HEK293 (cell line): ENCODE measurements around the gene RSRC2.

Experiments used
- CTCF ChIA-PET: fragments of 350-600 bp; formaldehyde crosslinking; extraction: SDS; loops from one replicate; lab custom pipeline; 2021; ENCODE audit warnings: antibody characterized with exemption; lab: Yijun Ruan, JAX
- POLR2A ChIA-PET: fragments of 300-600 bp; formaldehyde crosslinking; extraction: SDS; loops from one replicate; lab custom pipeline; 2020; ENCODE audit warnings: antibody characterized with exemption, inconsistent platforms; lab: Yijun Ruan, JAX
- H3K27ac ChIP-seq: fragments of 200-500 bp; sonication (Bioruptor generic); 2 replicates; pipeline ENCODE4 v1.5.1; 2014; ENCODE audit warnings: low read depth, low read length, control low read depth, inconsistent platforms; ENCODE audit errors: extremely low read depth
- H3K36me3 ChIP-seq, 2 experiments: fragments of 200-500 bp in 1 of 2; sonication (Bioruptor generic) in 1 of 2; 1 replicate in 1 of 2; 2 replicates in 1 of 2; pipeline ENCODE4 v1.5.1; 2014 to 2017; ENCODE audit warnings: inconsistent platforms in 2 of 2, low read length in 2 of 2; ENCODE audit not compliant: control insufficient read depth in 2 of 2, insufficient read depth in 1 of 2
- H3K4me1 ChIP-seq: fragments of 200-500 bp; sonication (Bioruptor generic); 2 replicates; pipeline ENCODE4 v1.5.1; 2014; ENCODE audit warnings: mild to moderate bottlenecking, low read length, inconsistent platforms; ENCODE audit not compliant: control insufficient read depth, insufficient read depth
- H3K4me3 ChIP-seq: 2 replicates; pipeline ENCODE4 v1.5.1; 2011; ENCODE audit warnings: low read depth, mild to moderate bottlenecking, control low read depth, low read length, moderate library complexity
- H3K9me3 ChIP-seq: fragments of 200-500 bp; sonication (Bioruptor generic); 2 replicates; pipeline ENCODE4 v1.5.1; 2014; ENCODE audit warnings: low read depth, low read length, inconsistent platforms; ENCODE audit not compliant: control insufficient read depth, insufficient read depth
- KLF1 ChIP-seq: fragments of 450-650 bp; formaldehyde crosslinking; IDR thresholded peaks from 2 replicates; pipeline ENCODE4 v1.5.1; 2016; ENCODE audit warnings: missing biosample characterization, missing genetic modification characterization
- KLF7 ChIP-seq: fragments of 450-650 bp; formaldehyde crosslinking; IDR thresholded peaks from 2 replicates; pipeline ENCODE4 v1.5.1; 2016; ENCODE audit warnings: missing biosample characterization, missing genetic modification characterization, borderline replicate concordance
- SCRT1 ChIP-seq: fragments of 450-650 bp; formaldehyde crosslinking; IDR thresholded peaks from 2 replicates; pipeline ENCODE4 v1.5.1; 2016; ENCODE audit warnings: missing biosample characterization, missing genetic modification characterization, borderline replicate concordance
- ZBTB21 ChIP-seq: fragments of 450-650 bp; formaldehyde crosslinking; IDR thresholded peaks from 2 replicates; pipeline ENCODE4 v1.5.1; 2017; ENCODE audit warnings: missing biosample characterization, missing genetic modification characterization
- ZIC2 ChIP-seq: fragments of 450-650 bp; formaldehyde crosslinking; IDR thresholded peaks from 2 replicates; pipeline ENCODE4 v1.5.1; 2016; ENCODE audit warnings: missing biosample characterization, missing genetic modification characterization
- ZNF10 ChIP-seq: fragments of 450-650 bp; formaldehyde crosslinking; IDR thresholded peaks from 2 replicates; pipeline ENCODE4 v1.5.1; 2017; ENCODE audit warnings: missing biosample characterization, missing genetic modification characterization
- ZNF174 ChIP-seq: fragments of 450-650 bp; formaldehyde crosslinking; IDR thresholded peaks from 2 replicates; pipeline ENCODE4 v1.5.0; 2017; ENCODE audit warnings: missing biosample characterization, mild to moderate bottlenecking, missing genetic modification characterization
- ZNF184 ChIP-seq: fragments of 450-650 bp; IDR thresholded peaks from 2 replicates; pipeline ENCODE4 v1.5.1; 2018; ENCODE audit warnings: missing biosample characterization, mild to moderate bottlenecking, missing genetic modification characterization
- ZNF202 ChIP-seq: fragments of 450-650 bp; formaldehyde crosslinking; IDR thresholded peaks from 2 replicates; pipeline ENCODE4 v1.5.1; 2016; ENCODE audit warnings: missing biosample characterization, missing genetic modification characterization, borderline replicate concordance
- ZNF211 ChIP-seq: fragments of 450-650 bp; formaldehyde crosslinking; IDR thresholded peaks from 2 replicates; pipeline ENCODE4 v1.5.1; 2016; ENCODE audit warnings: low read depth, missing biosample characterization, missing genetic modification characterization
- ZNF23 ChIP-seq: fragments of 450-650 bp; formaldehyde crosslinking; IDR thresholded peaks from 2 replicates; pipeline ENCODE4 v1.5.1; 2016; ENCODE audit warnings: missing biosample characterization, missing genetic modification characterization, borderline replicate concordance
- ZNF292 ChIP-seq: fragments of 450-650 bp; formaldehyde crosslinking; IDR thresholded peaks from 2 replicates; pipeline ENCODE4 v1.5.1; 2016; ENCODE audit warnings: low read depth, missing biosample characterization, missing genetic modification characterization, borderline replicate concordance
- ZNF555 ChIP-seq: fragments of 450-650 bp; formaldehyde crosslinking; conservative IDR thresholded peaks from 2 replicates; pipeline ENCODE4 v1.5.1; 2017; ENCODE audit warnings: missing biosample characterization, mild to moderate bottlenecking, missing genetic modification characterization, inconsistent platforms
- ZNF558 ChIP-seq: fragments of 450-650 bp; formaldehyde crosslinking; IDR thresholded peaks from 2 replicates; pipeline ENCODE4 v1.5.1; 2016; ENCODE audit warnings: missing biosample characterization, missing genetic modification characterization
- ZNF560 ChIP-seq: fragments of 450-650 bp; formaldehyde crosslinking; IDR thresholded peaks from 2 replicates; pipeline ENCODE4 v1.5.1; 2017; ENCODE audit warnings: missing biosample characterization, missing genetic modification characterization, borderline replicate concordance
- TF ChIP-seq, protein P1 (sequence below): fragments of 450-650 bp; formaldehyde crosslinking; IDR thresholded peaks from 2 replicates; pipeline ENCODE4 v1.5.1; 2016; ENCODE audit warnings: missing biosample characterization, missing genetic modification characterization
- TF ChIP-seq, protein P2 (sequence below): fragments of 450-650 bp; formaldehyde crosslinking; IDR thresholded peaks from 2 replicates; pipeline ENCODE4 v1.5.1; 2016; ENCODE audit warnings: missing biosample characterization, missing genetic modification characterization, borderline replicate concordance
- TF ChIP-seq, protein P3 (sequence below): fragments of 450-650 bp; formaldehyde crosslinking; IDR thresholded peaks from 2 replicates; pipeline ENCODE4 v1.5.1; 2017; ENCODE audit warnings: missing biosample characterization, mild to moderate bottlenecking, missing genetic modification characterization, moderate library complexity

RSRC2 gene

DNA sequence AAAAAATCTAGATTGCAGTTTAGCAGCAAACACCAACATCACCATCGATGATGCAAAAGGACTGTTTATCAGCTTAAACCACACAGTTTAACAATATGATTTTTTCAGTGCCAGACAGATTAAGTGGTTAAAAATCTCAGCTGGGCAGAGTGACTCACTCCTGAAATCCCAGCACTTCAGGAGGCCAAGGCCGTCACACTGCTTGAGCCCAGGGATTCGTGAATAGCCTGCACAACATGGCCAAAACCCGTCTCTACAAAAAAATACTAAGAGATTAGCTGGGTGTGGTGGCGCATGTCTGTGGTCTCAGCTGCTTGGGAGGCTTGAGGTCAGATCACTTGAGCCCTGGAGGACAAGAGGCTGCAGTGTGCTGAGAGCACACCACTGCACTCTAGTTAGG, 8.9 kb downstream of the RSRC2 start (continued):
- TF ChIP-seq KLF7 (tag by site-specific recombination) (no peak), ZNF184 (tag by site-specific recombination) (0 out of 2 replicates have a peak, but pooled peaks have one; percentile 35), ZIC2 (tag by site-specific recombination) (peak; percentile 53), ZNF202 (tag by site-specific recombination) (no peak), ZBTB21 (tag by site-specific recombination) (0 out of 2 replicates have a peak, but pooled peaks have one; percentile 19)
- TF ChIP-seq, protein P1, sequence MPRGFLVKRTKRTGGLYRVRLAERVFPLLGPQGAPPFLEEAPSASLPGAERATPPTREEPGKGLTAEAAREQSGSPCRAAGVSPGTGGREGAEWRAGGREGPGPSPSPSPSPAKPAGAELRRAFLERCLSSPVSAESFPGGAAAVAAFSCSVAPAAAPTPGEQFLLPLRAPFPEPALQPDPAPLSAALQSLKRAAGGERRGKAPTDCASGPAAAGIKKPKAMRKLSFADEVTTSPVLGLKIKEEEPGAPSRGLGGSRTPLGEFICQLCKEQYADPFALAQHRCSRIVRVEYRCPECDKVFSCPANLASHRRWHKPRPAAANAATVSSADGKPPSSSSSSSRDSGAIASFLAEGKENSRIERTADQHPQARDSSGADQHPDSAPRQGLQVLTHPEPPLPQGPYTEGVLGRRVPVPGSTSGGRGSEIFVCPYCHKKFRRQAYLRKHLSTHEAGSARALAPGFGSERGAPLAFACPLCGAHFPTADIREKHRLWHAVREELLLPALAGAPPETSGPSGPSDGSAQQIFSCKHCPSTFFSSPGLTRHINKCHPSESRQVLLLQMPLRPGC: peak; percentile 35; the same call in 1 of the 2 replicates

DNA sequence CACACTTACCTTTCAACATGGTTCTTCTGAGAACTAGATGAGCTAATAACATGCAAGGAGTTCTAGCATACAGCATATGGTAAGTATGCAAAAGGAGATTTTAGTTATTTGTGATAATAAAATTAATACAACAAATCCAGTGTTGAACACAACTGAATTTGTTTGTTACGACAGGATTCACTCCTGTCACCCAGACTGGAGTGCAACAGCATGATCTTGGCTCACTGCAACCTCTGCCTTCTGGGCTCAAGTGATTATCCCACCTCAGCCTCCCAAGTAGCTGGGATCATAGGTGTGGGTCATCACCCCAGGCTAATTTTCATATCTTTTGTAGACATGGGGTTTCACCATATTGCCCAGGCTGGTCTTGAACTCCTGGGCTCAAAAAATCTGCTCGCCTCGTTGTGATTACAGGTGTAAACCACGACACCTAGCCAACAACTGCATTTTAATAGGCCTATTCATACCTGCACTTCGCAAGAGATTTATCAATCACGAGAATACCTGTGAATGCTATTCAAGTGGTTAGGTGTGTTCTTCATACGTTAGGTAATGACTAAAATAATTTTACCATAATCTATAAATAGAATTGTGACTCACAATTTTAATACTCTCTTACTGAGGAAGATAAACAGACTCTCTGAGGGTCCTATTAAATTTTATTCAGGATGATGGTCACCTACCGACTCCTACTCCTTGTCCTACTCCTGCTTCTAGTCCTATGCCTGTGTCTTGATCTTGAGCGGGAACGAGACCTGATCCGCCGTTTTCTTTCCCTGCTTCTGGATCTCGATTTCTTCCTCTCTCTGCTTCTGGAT, 10.0 kb downstream of the RSRC2 start:
- H3K4me3 ChIP-seq: no peak overlapping the region
- H3K36me3 ChIP-seq: peaks cover 98 to 100% of the 10 kb centered on the region in 2 experiments
- CTCF ChIA-PET: no interaction called here
- H3K9me3 ChIP-seq: no peaks in the 10 kb centered on the region
- POLR2A ChIA-PET: interaction anchor here (1.3 kb wide), 1 partner anchor 10 kb away, joined by 6 read pairs; the partner anchor contains the start of genes KNTC1 and RSRC2
- no peak overlapping the region for H3K27ac ChIP-seq
- H3K4me1 ChIP-seq: no peaks in the 10 kb centered on the region
- TF ChIP-seq ZNF23 (no peak), ZNF555 (no peak), KLF1 (tag by site-specific recombination) (no peak), ZNF558 (tag by site-specific recombination) (no peak), ZNF292 (tag by site-specific recombination) (no peak), ZNF560 (tag by site-specific recombination) (no peak), ZNF10 (tag by site-specific recombination) (no peak), ZNF211 (tag by site-specific recombination) (no peak), SCRT1 (tag by site-specific recombination) (no peak), ZNF174 (tag by site-specific recombination) (no peak)
- TF ChIP-seq, protein P2, sequence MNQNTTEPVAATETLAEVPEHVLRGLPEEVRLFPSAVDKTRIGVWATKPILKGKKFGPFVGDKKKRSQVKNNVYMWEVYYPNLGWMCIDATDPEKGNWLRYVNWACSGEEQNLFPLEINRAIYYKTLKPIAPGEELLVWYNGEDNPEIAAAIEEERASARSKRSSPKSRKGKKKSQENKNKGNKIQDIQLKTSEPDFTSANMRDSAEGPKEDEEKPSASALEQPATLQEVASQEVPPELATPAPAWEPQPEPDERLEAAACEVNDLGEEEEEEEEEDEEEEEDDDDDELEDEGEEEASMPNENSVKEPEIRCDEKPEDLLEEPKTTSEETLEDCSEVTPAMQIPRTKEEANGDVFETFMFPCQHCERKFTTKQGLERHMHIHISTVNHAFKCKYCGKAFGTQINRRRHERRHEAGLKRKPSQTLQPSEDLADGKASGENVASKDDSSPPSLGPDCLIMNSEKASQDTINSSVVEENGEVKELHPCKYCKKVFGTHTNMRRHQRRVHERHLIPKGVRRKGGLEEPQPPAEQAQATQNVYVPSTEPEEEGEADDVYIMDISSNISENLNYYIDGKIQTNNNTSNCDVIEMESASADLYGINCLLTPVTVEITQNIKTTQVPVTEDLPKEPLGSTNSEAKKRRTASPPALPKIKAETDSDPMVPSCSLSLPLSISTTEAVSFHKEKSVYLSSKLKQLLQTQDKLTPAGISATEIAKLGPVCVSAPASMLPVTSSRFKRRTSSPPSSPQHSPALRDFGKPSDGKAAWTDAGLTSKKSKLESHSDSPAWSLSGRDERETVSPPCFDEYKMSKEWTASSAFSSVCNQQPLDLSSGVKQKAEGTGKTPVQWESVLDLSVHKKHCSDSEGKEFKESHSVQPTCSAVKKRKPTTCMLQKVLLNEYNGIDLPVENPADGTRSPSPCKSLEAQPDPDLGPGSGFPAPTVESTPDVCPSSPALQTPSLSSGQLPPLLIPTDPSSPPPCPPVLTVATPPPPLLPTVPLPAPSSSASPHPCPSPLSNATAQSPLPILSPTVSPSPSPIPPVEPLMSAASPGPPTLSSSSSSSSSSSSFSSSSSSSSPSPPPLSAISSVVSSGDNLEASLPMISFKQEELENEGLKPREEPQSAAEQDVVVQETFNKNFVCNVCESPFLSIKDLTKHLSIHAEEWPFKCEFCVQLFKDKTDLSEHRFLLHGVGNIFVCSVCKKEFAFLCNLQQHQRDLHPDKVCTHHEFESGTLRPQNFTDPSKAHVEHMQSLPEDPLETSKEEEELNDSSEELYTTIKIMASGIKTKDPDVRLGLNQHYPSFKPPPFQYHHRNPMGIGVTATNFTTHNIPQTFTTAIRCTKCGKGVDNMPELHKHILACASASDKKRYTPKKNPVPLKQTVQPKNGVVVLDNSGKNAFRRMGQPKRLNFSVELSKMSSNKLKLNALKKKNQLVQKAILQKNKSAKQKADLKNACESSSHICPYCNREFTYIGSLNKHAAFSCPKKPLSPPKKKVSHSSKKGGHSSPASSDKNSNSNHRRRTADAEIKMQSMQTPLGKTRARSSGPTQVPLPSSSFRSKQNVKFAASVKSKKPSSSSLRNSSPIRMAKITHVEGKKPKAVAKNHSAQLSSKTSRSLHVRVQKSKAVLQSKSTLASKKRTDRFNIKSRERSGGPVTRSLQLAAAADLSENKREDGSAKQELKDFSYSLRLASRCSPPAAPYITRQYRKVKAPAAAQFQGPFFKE: no peak
- TF ChIP-seq, protein P3, sequence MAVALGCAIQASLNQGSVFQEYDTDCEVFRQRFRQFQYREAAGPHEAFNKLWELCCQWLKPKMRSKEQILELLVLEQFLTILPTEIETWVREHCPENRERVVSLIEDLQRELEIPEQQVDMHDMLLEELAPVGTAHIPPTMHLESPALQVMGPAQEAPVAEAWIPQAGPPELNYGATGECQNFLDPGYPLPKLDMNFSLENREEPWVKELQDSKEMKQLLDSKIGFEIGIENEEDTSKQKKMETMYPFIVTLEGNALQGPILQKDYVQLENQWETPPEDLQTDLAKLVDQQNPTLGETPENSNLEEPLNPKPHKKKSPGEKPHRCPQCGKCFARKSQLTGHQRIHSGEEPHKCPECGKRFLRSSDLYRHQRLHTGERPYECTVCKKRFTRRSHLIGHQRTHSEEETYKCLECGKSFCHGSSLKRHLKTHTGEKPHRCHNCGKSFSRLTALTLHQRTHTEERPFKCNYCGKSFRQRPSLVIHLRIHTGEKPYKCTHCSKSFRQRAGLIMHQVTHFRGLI (tag by site-specific recombination): no peak
